ENCODE data around the gene SLC6A13.

DNA sequence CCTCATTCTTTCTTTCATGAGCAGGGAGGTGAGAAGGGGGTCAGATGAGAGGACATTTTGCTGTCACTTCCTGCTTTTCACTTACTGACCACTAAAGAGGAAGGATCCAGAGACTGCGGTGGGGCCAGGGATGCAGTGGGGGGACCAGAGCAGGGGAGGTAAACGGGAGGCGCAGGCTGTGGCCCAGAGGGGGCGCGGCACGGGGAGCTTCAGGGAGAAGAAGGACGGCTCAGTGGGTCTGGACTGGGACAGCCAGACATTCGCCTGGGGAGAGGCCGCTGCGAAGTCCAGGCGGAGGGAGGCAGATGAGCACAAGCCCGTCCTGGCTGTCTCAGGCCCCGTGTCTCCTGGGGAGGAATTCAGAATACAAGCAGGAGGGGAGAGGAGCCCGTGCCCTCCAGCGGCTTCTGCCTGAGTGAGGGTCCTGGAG is 89.9 kb downstream of the SLC6A13 start:
- TF ChIP-seq, protein P1, sequence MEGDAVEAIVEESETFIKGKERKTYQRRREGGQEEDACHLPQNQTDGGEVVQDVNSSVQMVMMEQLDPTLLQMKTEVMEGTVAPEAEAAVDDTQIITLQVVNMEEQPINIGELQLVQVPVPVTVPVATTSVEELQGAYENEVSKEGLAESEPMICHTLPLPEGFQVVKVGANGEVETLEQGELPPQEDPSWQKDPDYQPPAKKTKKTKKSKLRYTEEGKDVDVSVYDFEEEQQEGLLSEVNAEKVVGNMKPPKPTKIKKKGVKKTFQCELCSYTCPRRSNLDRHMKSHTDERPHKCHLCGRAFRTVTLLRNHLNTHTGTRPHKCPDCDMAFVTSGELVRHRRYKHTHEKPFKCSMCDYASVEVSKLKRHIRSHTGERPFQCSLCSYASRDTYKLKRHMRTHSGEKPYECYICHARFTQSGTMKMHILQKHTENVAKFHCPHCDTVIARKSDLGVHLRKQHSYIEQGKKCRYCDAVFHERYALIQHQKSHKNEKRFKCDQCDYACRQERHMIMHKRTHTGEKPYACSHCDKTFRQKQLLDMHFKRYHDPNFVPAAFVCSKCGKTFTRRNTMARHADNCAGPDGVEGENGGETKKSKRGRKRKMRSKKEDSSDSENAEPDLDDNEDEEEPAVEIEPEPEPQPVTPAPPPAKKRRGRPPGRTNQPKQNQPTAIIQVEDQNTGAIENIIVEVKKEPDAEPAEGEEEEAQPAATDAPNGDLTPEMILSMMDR (IDR thresholded peaks at IDR 0.05; ENCODE audit: low read length): no peak
- no peak for TF ChIP-seq EZH2 (IDR thresholded peaks at IDR 0.05; ENCODE audit: borderline replicate concordance, low read length)
